ENCODE results near the gene RAPGEF6. TPM values are rescaled to one million over a fixed set of nuclear protein-coding genes. Genes with fewer than 3 reads are reported as not detected.

RAPGEF6 gene, protein sequence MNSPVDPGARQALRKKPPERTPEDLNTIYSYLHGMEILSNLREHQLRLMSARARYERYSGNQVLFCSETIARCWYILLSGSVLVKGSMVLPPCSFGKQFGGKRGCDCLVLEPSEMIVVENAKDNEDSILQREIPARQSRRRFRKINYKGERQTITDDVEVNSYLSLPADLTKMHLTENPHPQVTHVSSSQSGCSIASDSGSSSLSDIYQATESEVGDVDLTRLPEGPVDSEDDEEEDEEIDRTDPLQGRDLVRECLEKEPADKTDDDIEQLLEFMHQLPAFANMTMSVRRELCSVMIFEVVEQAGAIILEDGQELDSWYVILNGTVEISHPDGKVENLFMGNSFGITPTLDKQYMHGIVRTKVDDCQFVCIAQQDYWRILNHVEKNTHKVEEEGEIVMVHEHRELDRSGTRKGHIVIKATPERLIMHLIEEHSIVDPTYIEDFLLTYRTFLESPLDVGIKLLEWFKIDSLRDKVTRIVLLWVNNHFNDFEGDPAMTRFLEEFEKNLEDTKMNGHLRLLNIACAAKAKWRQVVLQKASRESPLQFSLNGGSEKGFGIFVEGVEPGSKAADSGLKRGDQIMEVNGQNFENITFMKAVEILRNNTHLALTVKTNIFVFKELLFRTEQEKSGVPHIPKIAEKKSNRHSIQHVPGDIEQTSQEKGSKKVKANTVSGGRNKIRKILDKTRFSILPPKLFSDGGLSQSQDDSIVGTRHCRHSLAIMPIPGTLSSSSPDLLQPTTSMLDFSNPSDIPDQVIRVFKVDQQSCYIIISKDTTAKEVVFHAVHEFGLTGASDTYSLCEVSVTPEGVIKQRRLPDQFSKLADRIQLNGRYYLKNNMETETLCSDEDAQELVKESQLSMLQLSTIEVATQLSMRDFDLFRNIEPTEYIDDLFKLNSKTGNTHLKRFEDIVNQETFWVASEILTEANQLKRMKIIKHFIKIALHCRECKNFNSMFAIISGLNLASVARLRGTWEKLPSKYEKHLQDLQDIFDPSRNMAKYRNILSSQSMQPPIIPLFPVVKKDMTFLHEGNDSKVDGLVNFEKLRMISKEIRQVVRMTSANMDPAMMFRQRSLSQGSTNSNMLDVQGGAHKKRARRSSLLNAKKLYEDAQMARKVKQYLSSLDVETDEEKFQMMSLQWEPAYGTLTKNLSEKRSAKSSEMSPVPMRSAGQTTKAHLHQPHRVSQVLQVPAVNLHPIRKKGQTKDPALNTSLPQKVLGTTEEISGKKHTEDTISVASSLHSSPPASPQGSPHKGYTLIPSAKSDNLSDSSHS (N-terminal part only)
- total RNA-seq (2014; rRNA removed) (9.7 and 9.8 TPM in 2 replicates), Bru-seq, nascent RNA (percentile 88 among the genes with signal in this experiment), BruChase-seq, experiment 1, labeled RNA remaining after a 6-hour chase (percentile 93 among the genes with signal in this experiment), BruChase-seq, experiment 2, labeled RNA remaining after a 2-hour chase (percentile 95 among the genes with signal in this experiment)
- long read RNA-seq, full-length matches to known transcripts = 6 of 14 reads
- long read RNA-seq, partial matches to known transcripts = 3 of 14 reads
- long read RNA-seq, other reads (novel, unspliced or antisense) = 5 of 14 reads

DNA sequence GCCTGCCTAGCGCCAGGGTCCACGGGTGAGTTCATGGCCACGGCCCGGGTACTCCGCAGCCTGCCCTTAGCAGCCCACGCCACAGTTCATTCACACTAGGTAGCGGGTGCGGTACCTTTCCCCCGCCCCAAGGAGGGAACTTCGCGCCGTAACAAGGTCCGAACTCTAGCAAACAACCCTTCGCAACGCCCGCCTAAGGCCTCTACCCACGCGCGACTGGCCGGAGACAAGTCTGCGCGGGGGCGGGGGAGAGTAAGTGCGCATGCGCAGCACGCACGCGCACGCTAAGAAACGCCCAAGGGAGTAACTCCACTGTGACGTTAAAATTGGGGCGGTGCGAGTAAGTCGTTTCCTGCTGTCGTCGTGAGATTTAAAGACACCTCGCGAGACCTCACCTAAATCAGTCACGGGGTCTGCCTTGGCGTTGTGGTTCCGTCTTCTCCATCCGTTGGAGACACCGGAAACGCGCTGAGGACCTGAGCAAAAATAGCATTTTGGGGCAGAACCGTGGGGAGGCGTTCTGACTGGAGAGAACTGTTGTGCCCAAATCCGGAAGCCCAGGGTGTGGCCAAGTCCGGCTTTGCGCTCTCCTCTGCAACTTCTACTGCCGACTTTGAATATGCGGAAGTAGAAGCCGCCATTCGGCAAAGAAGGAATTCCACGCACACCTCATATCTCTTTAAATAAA is at the start of gene RAPGEF6:
RAPGEF6 (minus strand) TSS at position 234 of the 688 bp plus-strand sequence; CDS start at position 35, 199 bp downstream.
- H3K9ac ChIP-seq (ENCODE audit: low read length) = peak within 1 kb of the TSS; percentile 95
- POLR2A ChIA-PET (ENCODE audit: unreplicated experiment) = no interaction called here
- H3K79me2 ChIP-seq (ENCODE audit: low read length) = peaks cover 48% of the 10 kb centered on the region
- H3K27ac ChIP-seq (ENCODE audit: low read length) = peak within 1 kb of the TSS; percentile 99
- no TSS peak for BruUV-seq (replicated peaks)
- H3K27me3 ChIP-seq (ENCODE audit: low read length) = no peaks in the 10 kb centered on the region
- H2AFZ ChIP-seq (ENCODE audit: low read length) = peak within 1 kb of the TSS; percentile 86
- H3K36me3 ChIP-seq (ENCODE audit: low read depth, low read length) = no peaks in the 10 kb centered on the region
- intact Hi-C loops (cut with micrococcal nuclease) = loop anchor here (2.0 kb wide), 2 partner anchors 46 to 162 kb away; partner anchors contain the start of gene FNIP1
- H4K20me1 ChIP-seq (ENCODE audit: low read length) = peaks cover 3% of the 10 kb centered on the region; the same call in 1 of the 2 replicates
- H3K9me3 ChIP-seq (ENCODE audit: low read length) = no peaks in the 10 kb centered on the region
- H3K4me1 ChIP-seq (ENCODE audit: insufficient read depth, low read length) = peaks cover 31% of the 10 kb centered on the region
- H3F3A ChIP-seq (ENCODE audit: low read length, unreplicated experiment) = no peaks in the 10 kb centered on the region
- CTCF ChIA-PET = no interaction called here
- DNase-seq (peak; percentile 97), ATAC-seq (peak; percentile 81)
- H3K9me2 ChIP-seq (replicated peaks; ENCODE audit: low read length) = no peaks in the 10 kb centered on the region
- H3K4me3 ChIP-seq (ENCODE audit: low read length) = peak within 1 kb of the TSS; percentile 77
- TF ChIP-seq, protein P1, sequence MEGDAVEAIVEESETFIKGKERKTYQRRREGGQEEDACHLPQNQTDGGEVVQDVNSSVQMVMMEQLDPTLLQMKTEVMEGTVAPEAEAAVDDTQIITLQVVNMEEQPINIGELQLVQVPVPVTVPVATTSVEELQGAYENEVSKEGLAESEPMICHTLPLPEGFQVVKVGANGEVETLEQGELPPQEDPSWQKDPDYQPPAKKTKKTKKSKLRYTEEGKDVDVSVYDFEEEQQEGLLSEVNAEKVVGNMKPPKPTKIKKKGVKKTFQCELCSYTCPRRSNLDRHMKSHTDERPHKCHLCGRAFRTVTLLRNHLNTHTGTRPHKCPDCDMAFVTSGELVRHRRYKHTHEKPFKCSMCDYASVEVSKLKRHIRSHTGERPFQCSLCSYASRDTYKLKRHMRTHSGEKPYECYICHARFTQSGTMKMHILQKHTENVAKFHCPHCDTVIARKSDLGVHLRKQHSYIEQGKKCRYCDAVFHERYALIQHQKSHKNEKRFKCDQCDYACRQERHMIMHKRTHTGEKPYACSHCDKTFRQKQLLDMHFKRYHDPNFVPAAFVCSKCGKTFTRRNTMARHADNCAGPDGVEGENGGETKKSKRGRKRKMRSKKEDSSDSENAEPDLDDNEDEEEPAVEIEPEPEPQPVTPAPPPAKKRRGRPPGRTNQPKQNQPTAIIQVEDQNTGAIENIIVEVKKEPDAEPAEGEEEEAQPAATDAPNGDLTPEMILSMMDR (conservative IDR thresholded peaks at IDR 0.05; ENCODE audit: low read depth, low read length) = no peak
- peak within 1 kb of the TSS; percentile 96 for H3K4me2 ChIP-seq (ENCODE audit: low read length)

DNA sequence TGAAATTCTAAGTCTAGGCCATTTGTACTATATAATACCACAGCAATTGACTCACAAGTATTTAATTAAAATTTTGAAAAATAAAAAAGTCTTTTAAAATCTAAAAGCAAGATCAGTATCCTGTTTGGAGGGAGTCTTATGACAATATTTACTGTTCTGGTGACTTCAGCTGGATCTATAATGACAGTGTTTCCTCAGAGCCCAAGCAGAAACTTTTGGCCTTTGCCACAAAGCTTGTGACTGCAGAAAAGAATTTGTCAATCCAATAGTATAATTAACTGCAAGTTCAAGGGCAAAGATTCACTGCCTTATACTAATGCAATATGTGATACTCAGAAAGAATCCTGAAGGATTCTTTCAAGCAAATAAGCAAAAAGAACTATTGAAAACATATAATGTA is 49.6 kb upstream of the RAPGEF6 start:
- peak; percentile 46 for ATAC-seq
- no peaks in the 10 kb centered on the region for H3F3A ChIP-seq (ENCODE audit: low read length, unreplicated experiment)
- TF ChIP-seq EZH2 (IDR thresholded peaks at IDR 0.05; ENCODE audit: low read length, unreplicated experiment) (no peak), EZH2phosphoT487 (IDR thresholded peaks at IDR 0.05; ENCODE audit: borderline replicate concordance, low read length) (no peak)
- TF ChIP-seq, protein P1 (conservative IDR thresholded peaks at IDR 0.05; ENCODE audit: low read depth, low read length) = no peak
- no peak overlapping the region for H2AFZ ChIP-seq (ENCODE audit: low read length)
- POLR2A ChIA-PET (ENCODE audit: unreplicated experiment) = interaction anchor here (0.6 kb wide), 1 partner anchor 11 kb away, joined by 3 read pairs; no protein-coding TSS in a partner anchor
- H3K9me3 ChIP-seq (ENCODE audit: low read length) = no peaks in the 10 kb centered on the region
- intact Hi-C loops (cut with micrococcal nuclease) = loop anchor here (10.0 kb wide), 1 partner anchor 110 kb away; the partner anchor contains the start of gene FNIP1
- H3K27ac ChIP-seq (ENCODE audit: low read length) = no peak overlapping the region
- H3K4me2 ChIP-seq (ENCODE audit: low read length) = no peak overlapping the region
- no peaks in the 10 kb centered on the region for H4K20me1 ChIP-seq (ENCODE audit: low read length)
- CTCF ChIA-PET = no interaction called here
- no peaks in the 10 kb centered on the region for H3K4me1 ChIP-seq (ENCODE audit: insufficient read depth, low read length)
- no peak for DNase-seq
- no peaks in the 10 kb centered on the region for H3K9me2 ChIP-seq (replicated peaks; ENCODE audit: low read length)
- no peaks in the 10 kb centered on the region for H3K79me2 ChIP-seq (ENCODE audit: low read length)
- H3K4me3 ChIP-seq (ENCODE audit: low read length) = no peak overlapping the region
- no peak overlapping the region for H3K9ac ChIP-seq (ENCODE audit: low read length)
- H3K36me3 ChIP-seq (ENCODE audit: low read depth, low read length) = no peaks in the 10 kb centered on the region
- no peaks in the 10 kb centered on the region for H3K27me3 ChIP-seq (ENCODE audit: low read length)
- no TSS peak for BruUV-seq (replicated peaks)
